Sigmoid colon (tissue), 7 donors: ENCODE results near the gene CSTPP1. TPM values are rescaled to one million over a fixed set of nuclear protein-coding genes. Genes with fewer than 3 reads are reported as not detected.

ENCODE experiments used
- DNase-seq: peaks from one replicate; pipeline ENCODE4 v3.0.0-alpha.2; 2019
- H3K27ac ChIP-seq, 4 donors: fragments of 200-600 bp; sonication (generic); one replicate each; pipeline ENCODE4 v1.5.1; 2016 to 2019; ENCODE audit warnings: mild to moderate bottlenecking in 1 of 4
- H3K27me3 ChIP-seq, 3 donors: fragments of 200-600 bp; sonication (generic); one replicate each; pipeline ENCODE4 v1.5.1; 2019; ENCODE audit warnings: mild to moderate bottlenecking in 1 of 3
- H3K36me3 ChIP-seq, 4 donors: fragments of 200-600 bp; sonication (generic); one replicate each; pipeline ENCODE4 v1.5.1; 2016 to 2019
- H3K4me1 ChIP-seq, 4 donors: fragments of 200-600 bp; sonication (generic); one replicate each; pipeline ENCODE4 v1.5.1; 2017 to 2019
- H3K4me3 ChIP-seq, 4 donors: fragments of 200-600 bp; sonication (generic); one replicate each; pipeline ENCODE4 v1.5.1; 2017 to 2019; ENCODE audit warnings: mild to moderate bottlenecking in 2 of 4, moderate library complexity in 1 of 4
- H3K9me3 ChIP-seq, 4 donors: fragments of 200-600 bp in 3 of 4; sonication (generic) in 3 of 4; one replicate each; pipeline versions ENCODE4 v1.5.1 to v1.6.1; 2013 to 2019
- CTCF ChIP-seq, 4 experiments: fragments of 450-650 bp in 3 of 4; fragments of 200-600 bp in 1 of 4; IDR thresholded peaks; one replicate each; pipeline ENCODE4 v1.5.1; 2016 to 2019; ENCODE audit warnings: antibody characterized with exemption in 4 of 4, mild to moderate bottlenecking in 3 of 4, moderate library complexity in 2 of 4
- EP300 ChIP-seq, 4 donors: sonication (generic); formaldehyde crosslinking; IDR thresholded peaks; one replicate each; pipeline ENCODE4 v1.6.1; 2017; ENCODE audit warnings: antibody characterized with exemption in 4 of 4
- POLR2A ChIP-seq, 2 donors: fragments of 450-650 bp; IDR thresholded peaks; one replicate each; pipeline ENCODE4 v1.6.1; 2016; ENCODE audit warnings: antibody characterized with exemption in 2 of 2, mild to moderate bottlenecking in 2 of 2, moderate library complexity in 2 of 2
- POLR2AphosphoS5 ChIP-seq, 4 donors: sonication (generic); formaldehyde crosslinking; IDR thresholded peaks; one replicate each; pipeline ENCODE4 v1.6.1; 2017; ENCODE audit warnings: antibody characterized with exemption in 4 of 4
- WGBS, 2 donors: extraction: QIAGEN DNeasy Blood & Tissue Kit; methylation state at CpG; one replicate each; pipeline ENCODE4 v1.1.7; 2013; 5-methylcytosine and 5-hydroxymethylcytosine counted together
- intact Hi-C: fragments of 100-400 bp; cut with DNase I; formaldehyde crosslinking; loops from one replicate; pipeline ENCODE4 v1.15.1; 2023
- polyA plus RNA-seq, 3 donors: library from polyadenylated mRNA; stranded (reverse); fragments of 200-250 nt; gene quantifications; one replicate each; pipeline ENCODE4 v1.2.3, GENCODE V29; 2013
- total RNA-seq, 4 donors: library from RNA; depleted of rRNA; stranded (reverse); fragments of >200 nt; gene quantifications; one replicate each; pipeline ENCODE4 v1.1.0, GENCODE V29; 2016
- donor health status: healthy with polysubstance abuse.
- donor health status: Bipolar disorder and iron deficiency.
- donor health status: healthy.

The CSTPP1 gene
- total and polyA plus RNA-seq, 7 donors: 12.9 to 29.4 (median 22.8) TPM

GRCh38 chr11:47186076-47186699, 249.6 kb downstream of the CSTPP1 start, which contains the start of gene PACSIN3:
Gene PACSIN3, minus strand, starts transcription at chr11:47186434. Its CDS starts 3,707 bp downstream, at chr11:47182727.
- WGBS, 2 donors: 1% methylated on average over 80 of the region's 80 CpGs
- peaks cover 0 to 72% (median 65%) of the 10 kb centered on the region in 4 donors for H3K4me1 ChIP-seq
- peaks cover 0 to 5% (median 0%) of the 10 kb centered on the region in 4 donors for H3K36me3 ChIP-seq
- H3K27ac ChIP-seq: peak within 1 kb of the TSS; percentile 88 to 99 (median 95)
- TF ChIP-seq POLR2AphosphoS5 (IDR thresholded peaks at IDR 0.05) (peak; percentile 36 to 83 (median 58)), CTCF (IDR thresholded peaks at IDR 0.05) (peak in 2 of 4 experiments; percentile 33 to 38), EP300 (IDR thresholded peaks at IDR 0.05) (no peak), POLR2A (IDR thresholded peaks at IDR 0.05) (peak in 1 of 2 donors; percentile 20)
- DNase-seq: peak; percentile 82
- peak within 1 kb of the TSS; percentile 62 to 95 (median 75) for H3K4me3 ChIP-seq
- H3K27me3 ChIP-seq: no peaks in the 10 kb centered on the region
- H3K9me3 ChIP-seq: no peaks in the 10 kb centered on the region
- intact Hi-C loops: loop anchor here (1.0 to 5.0 kb wide), 3 partner anchors 28 to 221 kb away; partner anchors contain the start of genes ACP2, DDB2 and SLC39A13

- no peaks in the 10 kb centered on the region for H3K9me3 ChIP-seq
- intact Hi-C loops: loop anchor here (1.0 to 5.0 kb wide), 3 partner anchors 27 to 220 kb away; partner anchors contain the start of genes ACP2, DDB2 and SLC39A13
- peak; percentile 89 for DNase-seq
- no peaks in the 10 kb centered on the region for H3K27me3 ChIP-seq
- no peaks in the 10 kb centered on the region for H3K36me3 ChIP-seq
- 2% methylated on average over 63 of the region's 63 CpGs for WGBS, 2 donors
- H3K4me3 ChIP-seq: peak overlapping the region; percentile 62 to 95 (median 75)
- H3K27ac ChIP-seq: peak overlapping the region; percentile 88 to 99 (median 95)
- H3K4me1 ChIP-seq: peaks cover 0 to 72% (median 65%) of the 10 kb centered on the region in 4 donors
- no peak for TF ChIP-seq CTCF (IDR thresholded peaks at IDR 0.05)
- TF ChIP-seq POLR2A (IDR thresholded peaks at IDR 0.05): peak; percentile 8 to 39
- TF ChIP-seq POLR2AphosphoS5 (IDR thresholded peaks at IDR 0.05): peak; percentile 60 to 75 (median 70)
- TF ChIP-seq EP300 (IDR thresholded peaks at IDR 0.05): peak in 3 of 4 donors; percentile 5 to 64 (median 46)
These were observed 250.4 kb downstream of the CSTPP1 start for GRCh38 chr11:47186700-47187695.

- TF ChIP-seq POLR2A (IDR thresholded peaks at IDR 0.05) (no peak), EP300 (IDR thresholded peaks at IDR 0.05) (no peak), POLR2AphosphoS5 (IDR thresholded peaks at IDR 0.05) (no peak), CTCF (IDR thresholded peaks at IDR 0.05) (no peak)
- Histone ChIP-seq H3K36me3 (no peaks in the 10 kb centered on the region), H3K27me3 (no peaks in the 10 kb centered on the region), H3K27ac (peak overlapping the region; percentile 88 to 99 (median 95)), H3K4me1 (peaks cover 0 to 65% (median 58%) of the 10 kb centered on the region in 4 donors), H3K9me3 (no peaks in the 10 kb centered on the region), H3K4me3 (peak overlapping the region in 3 of 4 donors; percentile 63 to 95 (median 87))
- intact Hi-C loops: loop anchor here (5.0 kb wide), 2 partner anchors 60 to 220 kb away; partner anchors contain the start of genes ACP2 and SLC39A13
- no peak for DNase-seq
- 20 to 40% methylated on average over 5 of the region's 5 CpGs for WGBS, 2 donors
These were observed 251.2 kb downstream of the CSTPP1 start for GRCh38 chr11:47187723-47188122.

- Histone ChIP-seq H3K4me3 (no peak overlapping the region), H3K4me1 (peaks cover 0 to 60% (median 52%) of the 10 kb centered on the region in 4 donors), H3K27me3 (no peaks in the 10 kb centered on the region), H3K9me3 (no peaks in the 10 kb centered on the region), H3K36me3 (no peaks in the 10 kb centered on the region), H3K27ac (peak overlapping the region; percentile 88 to 99 (median 95))
- DNase-seq: no peak
- TF ChIP-seq POLR2AphosphoS5 (IDR thresholded peaks at IDR 0.05) (no peak), CTCF (IDR thresholded peaks at IDR 0.05) (no peak), EP300 (IDR thresholded peaks at IDR 0.05) (no peak), POLR2A (IDR thresholded peaks at IDR 0.05) (no peak)
- intact Hi-C loops: loop anchor here (5.0 kb wide), 2 partner anchors 59 to 219 kb away; partner anchors contain the start of genes ACP2 and SLC39A13
- 98% methylated on average over 1 of the region's 1 CpG for WGBS, 2 donors
These were observed 251.7 kb downstream of the CSTPP1 start for GRCh38 chr11:47188259-47188658.
